ENCODE data around the gene CSMD2.

- TF ChIP-seq TAF1 (IDR thresholded peaks at IDR 0.05; ENCODE audit: borderline replicate concordance, insufficient read depth, low read length) (no peak), SIN3A (IDR thresholded peaks at IDR 0.05; ENCODE audit: borderline replicate concordance, insufficient read depth, low read length) (no peak)
Observed at GRCh38 chr1:33781652-33782051, 383.4 kb downstream of the CSMD2 start.

Measured in PFSK-1 (cell line).